GM12891 (cell line): ENCODE data around the gene PCSK6.

Experiments
- POLR2A ChIP-seq: IDR thresholded peaks from 2 replicates; pipeline ENCODE4 v1.6.1; 2011; ENCODE audit warnings: low read depth, low read length, control low read depth
- POLR2AphosphoS5 ChIP-seq: IDR thresholded peaks from 2 replicates; pipeline ENCODE4 v1.6.1; 2011; ENCODE audit warnings: low read depth, low read length, control low read depth
- TAF1 ChIP-seq: IDR thresholded peaks from 2 replicates; pipeline ENCODE4 v1.6.1; 2011; ENCODE audit warnings: low read depth, low read length, control low read depth

DNA sequence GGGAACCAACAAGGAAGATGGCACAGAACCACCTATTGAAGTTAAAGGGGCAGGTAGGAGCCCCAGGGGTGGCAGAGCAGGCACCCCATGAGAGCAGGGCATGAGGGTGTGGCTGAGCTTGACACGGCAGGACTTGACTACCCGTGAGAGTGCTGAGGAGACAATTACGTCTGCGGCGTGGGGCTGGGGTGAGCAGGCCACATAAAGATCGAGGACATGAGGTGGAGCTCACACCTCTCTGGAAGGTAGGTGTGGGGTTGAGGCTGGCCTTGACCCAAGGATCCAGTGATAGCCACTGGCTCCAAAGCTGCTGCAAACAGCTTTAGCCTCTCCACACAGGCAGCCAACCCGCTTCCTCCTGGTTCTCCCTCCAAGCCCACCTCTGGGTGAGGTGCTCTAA, 64.5 kb downstream of the PCSK6 start:
- no peak for TF ChIP-seq TAF1
- no peak for TF ChIP-seq POLR2AphosphoS5
- no peak for TF ChIP-seq POLR2A
